ENCODE results near the gene ARHGAP22. TPM values are rescaled to one million over a fixed set of nuclear protein-coding genes. Genes with fewer than 3 reads are reported as not detected.

The ARHGAP22 gene
- total RNA-seq, 1 experiment from 2014 or later, result 9.9 TPM

DNA sequence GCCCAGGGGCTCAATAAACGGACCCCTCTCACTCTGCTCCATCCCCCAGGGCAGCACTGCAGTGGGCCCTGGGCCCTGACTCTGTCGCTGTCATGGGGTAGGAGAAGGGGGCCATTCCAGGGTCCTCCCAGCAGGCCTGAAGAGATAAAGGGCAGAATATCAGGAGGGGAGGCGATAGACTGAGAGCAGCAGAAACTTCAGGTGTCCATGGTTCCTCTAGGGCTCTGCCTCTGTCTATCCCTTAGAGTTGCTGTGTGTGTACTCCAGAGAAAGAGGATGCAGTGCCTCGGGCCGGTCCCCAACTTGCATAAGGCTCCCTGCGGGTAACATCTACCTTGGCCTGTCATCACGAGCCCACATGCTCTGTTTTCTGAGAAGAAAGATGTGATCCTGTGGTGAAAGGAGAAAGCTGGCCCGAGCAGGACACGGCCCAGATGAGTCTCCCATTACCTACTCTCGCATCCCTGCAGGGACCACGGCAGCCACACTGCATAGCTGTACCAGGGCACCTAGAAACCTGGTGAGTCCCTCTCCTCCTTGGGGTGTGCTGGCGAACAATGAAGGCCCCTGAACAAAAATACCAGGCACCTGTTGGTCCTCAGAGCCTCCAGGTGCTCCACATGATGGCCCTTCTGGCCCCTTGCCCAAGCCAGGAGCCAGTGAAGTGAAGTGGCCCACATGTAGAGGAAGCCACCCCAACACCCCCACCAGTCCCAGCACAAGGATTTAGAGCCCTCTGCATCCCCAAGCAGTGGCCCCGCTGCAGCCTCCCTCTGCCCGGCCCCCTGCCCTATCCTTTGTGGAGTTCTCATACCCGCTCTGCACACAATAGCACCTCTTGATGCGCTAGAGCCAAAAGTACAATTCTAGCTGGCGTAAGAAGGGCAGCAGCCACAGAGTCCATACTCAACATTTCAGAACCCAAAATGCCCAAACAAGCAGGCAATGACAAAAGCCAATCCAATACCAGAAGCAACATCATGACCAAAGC, 106.8 kb downstream of the ARHGAP22 start:
- Histone ChIP-seq H3K9me2 (ENCODE audit: insufficient read depth) (no peaks in the 10 kb centered on the region), H3K4me3 (replicated peaks in 1 of 2; ENCODE audit: low read depth in 1 of 2, low read length in 2 of 2) (no peak overlapping the region), H3K9me3 (ENCODE audit: control insufficient read depth in 1 of 2, insufficient read depth in 1 of 2, low read depth in 1 of 2, low read length in 2 of 2) (no peaks in the 10 kb centered on the region), H3K4me2 (ENCODE audit: low read length) (no peak overlapping the region), H3K27ac (ENCODE audit: low read depth, low read length) (no peak overlapping the region), H3K4me1 (ENCODE audit: control insufficient read depth in 1 of 2, insufficient read depth in 2 of 2, low read length in 2 of 2) (peaks cover 3 to 10% of the 10 kb centered on the region in 2 experiments; a peak in 2 of 4 replicates), H4K20me1 (ENCODE audit: insufficient read depth) (no peaks in the 10 kb centered on the region), H2AFZ (ENCODE audit: low read depth, low read length, poor library complexity, severe bottlenecking) (no peak overlapping the region), H3K79me2 (ENCODE audit: insufficient read depth, low read length) (no peaks in the 10 kb centered on the region), H3K9ac (ENCODE audit: low read length) (no peak overlapping the region), H3K27me3 (ENCODE audit: insufficient read depth, low read length) (no peaks in the 10 kb centered on the region), H3K36me3 (ENCODE audit: control insufficient read depth in 1 of 2, insufficient read depth in 2 of 2, low read length in 2 of 2) (no peaks in the 10 kb centered on the region)
- TF ChIP-seq EZH2phosphoT487 (IDR thresholded peaks at IDR 0.05; ENCODE audit: borderline replicate concordance) (no peak), REST (IDR thresholded peaks at IDR 0.05; ENCODE audit: low read depth) (no peak), SRF (IDR thresholded peaks at IDR 0.05; ENCODE audit: low read depth) (no peak), ZFX (IDR thresholded peaks at IDR 0.05) (no peak), ELF1 (IDR thresholded peaks at IDR 0.05; ENCODE audit: borderline replicate concordance, low read depth) (no peak), CEBPB (IDR thresholded peaks at IDR 0.05; ENCODE audit: low read depth) (no peak), ZNF274 (IDR thresholded peaks at IDR 0.05; ENCODE audit: low read depth, low read length) (no peak), EGR1 (IDR thresholded peaks at IDR 0.05; ENCODE audit: low read depth) (no peak), RAD21 (IDR thresholded peaks at IDR 0.05; ENCODE audit: low read depth) (no peak)
- TF ChIP-seq, protein P1, sequence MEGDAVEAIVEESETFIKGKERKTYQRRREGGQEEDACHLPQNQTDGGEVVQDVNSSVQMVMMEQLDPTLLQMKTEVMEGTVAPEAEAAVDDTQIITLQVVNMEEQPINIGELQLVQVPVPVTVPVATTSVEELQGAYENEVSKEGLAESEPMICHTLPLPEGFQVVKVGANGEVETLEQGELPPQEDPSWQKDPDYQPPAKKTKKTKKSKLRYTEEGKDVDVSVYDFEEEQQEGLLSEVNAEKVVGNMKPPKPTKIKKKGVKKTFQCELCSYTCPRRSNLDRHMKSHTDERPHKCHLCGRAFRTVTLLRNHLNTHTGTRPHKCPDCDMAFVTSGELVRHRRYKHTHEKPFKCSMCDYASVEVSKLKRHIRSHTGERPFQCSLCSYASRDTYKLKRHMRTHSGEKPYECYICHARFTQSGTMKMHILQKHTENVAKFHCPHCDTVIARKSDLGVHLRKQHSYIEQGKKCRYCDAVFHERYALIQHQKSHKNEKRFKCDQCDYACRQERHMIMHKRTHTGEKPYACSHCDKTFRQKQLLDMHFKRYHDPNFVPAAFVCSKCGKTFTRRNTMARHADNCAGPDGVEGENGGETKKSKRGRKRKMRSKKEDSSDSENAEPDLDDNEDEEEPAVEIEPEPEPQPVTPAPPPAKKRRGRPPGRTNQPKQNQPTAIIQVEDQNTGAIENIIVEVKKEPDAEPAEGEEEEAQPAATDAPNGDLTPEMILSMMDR (IDR thresholded peaks at IDR 0.05 in 2 of 3, conservative IDR thresholded peaks at IDR 0.05 in 1 of 3; ENCODE audit: borderline replicate concordance in 1 of 3, insufficient read depth in 1 of 3, low read depth in 2 of 3, low read length in 2 of 3), result no peak
- RAD21 ChIA-PET (ENCODE audit: low non-redundant PET in 1 of 2, low total read pairs in 2 of 2, uncharacterized antibody in 2 of 2, unreplicated experiment in 2 of 2), result no interaction called here
- BruUV-seq (replicated peaks), result no TSS peak
- intact Hi-C loops (cut with micrococcal nuclease), result no loop called here
- DNase-seq (ENCODE audit: low read depth, low spot score) (no peak), ATAC-seq (no peak)
- POLR2A ChIA-PET, result no interaction called here
- CTCF ChIA-PET, result no interaction called here

All from HCT116 (cell line).